DMS53 treated with DMSO at 0.1 percent for 48 hours (cell line): ENCODE results near the gene RORC.

Source experiments
- DNase-seq: peaks from one replicate; lab custom pipeline; 2025; ENCODE audit not compliant: unreplicated experiment; lab: John Stamatoyannopoulos, UW

Gene RORC

DNA sequence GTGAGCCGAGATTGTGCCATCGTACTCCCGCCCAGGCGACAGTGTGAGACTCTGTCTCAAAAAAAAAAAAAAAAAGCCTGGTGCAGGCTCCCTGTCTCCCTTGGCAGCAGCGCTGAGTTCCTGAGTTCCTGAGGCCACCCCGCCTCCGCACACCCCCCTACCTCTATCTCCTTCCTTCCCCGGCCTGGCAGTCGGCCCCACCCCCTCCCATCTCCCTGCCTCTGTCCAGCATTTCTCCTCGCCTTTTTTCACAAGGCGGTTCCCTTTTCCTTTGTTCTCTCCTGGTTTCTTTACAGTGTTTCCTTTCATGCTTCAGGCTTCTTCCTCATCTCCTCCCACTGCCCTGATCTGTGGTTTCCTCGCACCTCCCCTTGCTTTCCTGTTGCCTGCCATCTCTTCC lies 2.7 kb downstream of the RORC start:
- DNase-seq, result no peak

DNA sequence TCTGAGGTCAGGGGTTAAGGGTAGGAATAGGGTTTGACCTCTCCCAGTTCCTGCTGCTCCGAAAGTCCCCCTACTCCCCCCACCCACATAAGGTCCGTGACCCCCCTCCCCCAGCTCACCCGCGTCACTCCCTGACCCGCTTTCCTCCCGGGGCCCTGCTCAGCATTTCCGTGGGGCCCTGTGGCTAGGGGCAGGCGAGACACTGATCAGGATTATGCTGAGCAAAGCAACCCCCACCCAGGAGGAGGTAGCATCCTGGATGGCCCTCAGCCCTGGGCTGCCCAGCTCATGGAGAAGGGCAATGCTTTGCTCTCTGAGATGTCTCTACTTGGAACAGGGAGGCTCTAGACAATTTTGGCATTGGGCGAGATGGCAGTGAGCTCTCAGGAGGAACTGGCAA lies 3.7 kb downstream of the RORC start:
- DNase-seq, result no peak

DNA sequence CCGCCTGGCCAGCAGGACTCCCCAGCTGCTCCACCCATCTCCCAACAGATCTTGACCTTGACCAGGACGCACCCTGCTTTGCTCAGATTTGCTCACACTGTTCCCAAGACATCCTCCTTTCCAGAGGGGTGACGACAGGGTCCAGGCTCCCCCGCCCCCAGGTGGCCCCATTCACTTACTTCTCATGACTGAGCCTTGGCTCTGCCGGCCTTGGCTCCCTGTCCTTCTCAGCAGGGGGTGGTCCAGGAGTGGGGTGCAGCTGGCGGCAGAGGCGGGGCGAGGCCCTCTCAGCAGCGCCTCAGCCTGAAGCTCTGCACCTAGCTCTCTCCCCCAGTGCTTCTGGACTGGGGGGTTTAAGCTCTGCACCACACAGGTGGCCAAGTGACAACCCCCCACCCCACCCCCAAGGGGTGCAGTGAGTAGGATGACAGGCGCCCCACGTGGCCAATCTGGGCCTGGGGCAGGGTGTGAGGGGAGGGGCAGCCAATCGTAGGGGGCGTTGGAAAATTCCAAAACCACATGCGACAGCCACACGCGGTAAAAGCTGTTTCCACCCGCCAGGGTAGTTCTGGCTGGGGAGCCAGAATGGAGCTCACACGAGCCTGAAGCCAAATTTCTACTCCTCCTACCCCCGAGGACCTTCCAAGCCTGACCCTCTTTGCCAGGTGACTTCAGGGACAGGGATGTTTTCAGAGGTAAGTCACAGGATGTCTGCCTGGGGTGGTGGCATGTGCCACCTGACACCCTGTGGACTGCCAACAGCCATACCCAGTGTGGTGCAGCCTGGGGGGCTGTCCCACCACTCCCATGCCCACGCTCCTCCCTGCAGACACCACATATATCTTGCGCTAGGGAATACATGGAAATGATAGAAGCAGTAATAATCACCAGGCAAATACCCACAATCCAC lies 5.6 kb downstream of the RORC start:
- DNase-seq, result no peak

DNA sequence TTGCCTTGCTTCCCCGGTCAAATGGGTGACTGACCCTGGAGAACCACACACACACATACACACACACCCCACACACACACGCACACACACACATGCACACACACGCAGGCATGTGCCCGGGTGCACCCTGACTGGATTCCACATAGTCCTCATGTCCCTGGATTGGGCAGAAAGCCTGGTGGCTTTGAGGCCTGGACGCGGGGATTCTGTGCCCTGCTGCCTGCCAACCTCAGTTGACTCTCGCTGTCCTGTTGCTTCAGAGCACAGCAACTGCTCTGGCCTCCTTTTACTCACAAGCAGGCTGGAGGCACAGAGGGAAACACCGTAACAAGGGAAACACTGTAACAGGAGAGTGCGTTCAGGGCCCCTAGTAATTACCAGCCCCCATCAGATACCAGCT lies 6.4 kb downstream of the RORC start:
- no peak for DNase-seq

DNA sequence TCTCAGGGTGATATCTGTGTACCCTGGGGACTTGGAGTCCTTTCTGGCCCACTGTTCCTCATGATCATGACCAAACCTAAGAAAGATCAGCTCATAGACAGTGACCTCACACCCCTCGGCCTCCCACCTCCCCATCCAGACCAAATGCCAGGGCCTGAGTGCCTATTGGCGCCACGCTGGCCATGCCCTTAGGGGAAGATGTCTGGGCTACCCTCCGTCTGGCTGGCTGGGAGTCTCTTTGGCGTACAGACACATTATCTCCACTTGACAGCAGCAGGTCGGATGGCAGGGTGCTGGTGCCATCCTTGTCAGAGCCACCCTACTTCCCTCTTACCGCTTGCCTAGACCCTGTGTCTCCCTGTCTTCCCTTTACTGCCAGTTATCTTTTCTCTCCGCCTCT lies 8.4 kb downstream of the RORC start:
- no peak for DNase-seq

DNA sequence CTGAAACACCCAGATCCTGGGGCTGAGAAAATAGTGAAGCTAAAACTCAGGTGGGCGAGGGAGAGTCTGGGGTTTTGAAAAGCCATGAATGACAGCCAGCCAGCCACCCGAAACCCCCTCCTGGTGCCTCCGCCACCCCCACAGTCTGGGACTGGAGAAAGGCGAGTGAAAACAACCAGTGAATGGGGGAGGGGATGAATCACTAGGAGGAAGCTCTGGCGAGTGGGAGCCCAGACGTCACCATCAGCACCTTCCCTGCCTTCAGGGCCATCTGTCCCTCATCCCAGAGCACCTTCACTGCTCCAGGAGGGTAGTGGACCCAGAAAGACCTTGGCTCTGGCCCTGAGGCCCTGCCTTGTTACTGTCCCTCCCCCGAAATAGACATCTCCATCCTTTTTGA lies 9.2 kb downstream of the RORC start:
- no peak for DNase-seq

DNA sequence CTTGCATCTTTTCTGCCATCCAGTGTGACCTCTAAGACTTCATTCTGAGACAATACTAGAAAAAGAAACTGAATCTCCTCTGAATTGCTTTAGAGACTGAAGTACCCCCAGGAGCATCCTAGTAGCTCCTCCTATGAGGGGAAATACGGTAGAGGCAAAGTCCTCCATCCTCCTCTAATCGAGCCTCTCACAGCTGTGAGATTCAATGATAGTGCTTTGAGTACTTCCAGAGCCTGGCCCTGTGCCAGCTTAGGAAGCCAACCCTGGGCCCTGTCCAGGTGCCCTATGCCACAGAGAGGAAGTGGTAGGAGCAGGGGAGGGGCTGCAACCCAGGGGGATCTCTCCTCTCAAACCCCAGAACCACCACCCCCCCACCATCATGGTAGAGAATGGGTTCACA lies 10.7 kb downstream of the RORC start:
- DNase-seq, result peak; percentile 8

DNA sequence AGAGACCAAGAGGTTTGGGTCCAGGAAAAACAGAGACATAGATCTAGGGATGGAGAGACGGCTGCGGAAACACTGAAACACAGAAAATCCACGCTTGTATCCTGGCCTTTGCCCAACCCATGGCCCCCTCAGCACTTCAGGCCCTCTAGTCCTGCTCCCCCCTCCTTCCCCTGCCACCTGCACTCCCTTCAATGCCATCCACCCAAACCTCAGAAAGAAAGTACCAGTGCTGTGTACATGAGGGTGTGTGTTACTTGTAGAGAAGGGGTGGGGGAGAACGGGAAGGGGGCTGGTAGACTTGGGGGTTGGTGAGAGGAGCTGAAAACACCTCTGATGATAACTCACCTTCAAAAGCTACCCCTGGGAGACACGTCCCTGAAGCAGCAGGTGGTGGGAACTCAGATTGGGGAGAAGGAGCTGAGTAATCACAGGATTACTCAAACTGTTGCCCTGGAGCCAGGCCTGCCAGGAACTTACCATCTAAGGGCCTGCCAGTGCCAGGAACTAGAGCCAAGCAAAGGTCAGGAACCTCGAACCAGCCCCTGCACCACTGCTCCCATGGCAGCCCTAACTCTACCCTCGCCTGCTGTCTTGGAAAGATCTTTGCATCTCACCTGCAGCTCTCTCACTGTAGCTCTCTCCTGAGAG lies 11.5 kb downstream of the RORC start:
- DNase-seq, result no peak

DNA sequence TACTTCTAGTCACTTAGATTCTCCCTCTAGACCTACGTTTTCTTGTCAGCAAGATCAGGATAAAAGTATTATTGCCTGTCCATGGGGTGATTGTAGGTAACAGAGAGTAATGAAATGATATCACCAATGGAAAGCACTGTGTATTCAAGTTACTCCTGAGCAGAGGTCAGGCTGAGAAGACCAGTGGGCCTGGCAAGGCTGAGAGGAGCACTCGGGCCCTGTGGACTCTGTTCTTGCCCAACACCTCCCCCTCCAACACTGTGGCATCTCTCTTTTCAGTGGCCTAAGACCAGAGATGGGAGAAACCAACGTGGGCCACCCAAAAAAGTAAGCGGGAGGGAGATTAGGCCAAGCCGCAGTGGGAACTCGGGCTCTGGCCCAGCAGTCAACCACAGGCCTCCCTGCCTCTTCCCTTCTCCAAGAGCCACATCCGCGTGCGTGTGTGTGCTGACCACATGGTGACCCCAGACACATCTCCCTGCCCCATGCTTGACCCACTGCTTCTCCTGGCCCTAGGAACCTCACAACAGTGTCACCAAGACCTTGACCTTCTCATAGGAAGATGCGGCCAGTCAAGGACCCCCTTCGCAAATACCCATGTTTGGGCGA lies 12.3 kb downstream of the RORC start:
- no peak for DNase-seq

DNA sequence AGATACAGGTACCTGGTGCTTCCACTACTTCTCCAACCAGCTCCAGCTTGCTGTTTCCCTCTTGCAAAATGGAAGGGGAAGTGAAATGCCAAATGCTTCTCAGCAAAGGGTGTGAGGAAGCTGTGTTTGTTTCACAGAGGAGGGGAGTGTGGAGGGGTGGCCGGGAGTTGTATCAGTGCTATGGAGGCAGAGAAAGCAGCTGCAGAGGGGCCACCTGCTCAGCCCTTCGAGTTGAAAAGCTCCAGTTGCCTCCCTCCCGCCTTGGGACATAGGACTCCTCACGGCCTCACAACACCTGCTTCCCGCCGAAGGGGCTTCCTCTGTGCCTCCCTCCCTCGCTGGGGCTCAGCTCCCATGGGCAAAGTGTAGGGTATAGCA lies 14.3 kb downstream of the RORC start:
- DNase-seq, result no peak

DNA sequence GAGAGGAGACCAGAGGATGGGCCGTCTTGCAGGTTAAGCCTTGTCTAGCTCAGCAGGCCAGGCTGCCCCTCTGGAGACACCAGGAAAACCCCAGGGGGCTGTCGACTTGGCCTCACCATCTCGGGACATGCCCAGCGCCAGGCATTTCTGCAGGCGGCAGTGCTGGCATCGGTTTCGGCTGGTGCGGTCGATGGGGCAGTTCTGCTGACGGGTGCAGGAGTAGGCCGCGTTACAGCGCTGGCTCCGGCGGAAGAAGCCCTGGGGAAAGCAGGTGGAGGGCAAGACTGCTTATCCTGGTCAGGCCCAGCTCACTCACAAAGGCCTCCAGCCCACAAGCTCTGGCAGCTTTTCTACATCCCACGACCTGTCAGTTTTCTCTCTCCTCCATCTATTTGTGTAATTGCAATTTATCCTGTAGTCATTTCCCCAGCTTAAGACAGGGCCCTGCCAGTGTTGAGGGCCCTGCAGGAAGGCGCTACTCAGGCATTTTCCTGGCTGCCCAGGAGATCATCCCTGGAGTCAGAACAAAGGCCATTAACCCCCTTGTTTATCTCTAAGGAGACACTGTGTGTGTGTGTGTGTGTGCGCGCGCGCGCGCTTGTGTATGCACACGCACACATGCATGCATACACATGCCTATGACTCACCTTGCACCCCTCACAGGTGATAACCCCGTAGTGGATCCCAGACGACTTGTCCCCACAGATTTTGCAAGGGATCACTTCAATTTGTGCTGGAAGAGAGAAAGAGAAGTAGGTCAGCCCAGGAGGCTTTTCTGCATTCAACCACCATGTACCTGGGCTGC lies 14.9 kb downstream of the RORC start:
- no peak for DNase-seq

DNA sequence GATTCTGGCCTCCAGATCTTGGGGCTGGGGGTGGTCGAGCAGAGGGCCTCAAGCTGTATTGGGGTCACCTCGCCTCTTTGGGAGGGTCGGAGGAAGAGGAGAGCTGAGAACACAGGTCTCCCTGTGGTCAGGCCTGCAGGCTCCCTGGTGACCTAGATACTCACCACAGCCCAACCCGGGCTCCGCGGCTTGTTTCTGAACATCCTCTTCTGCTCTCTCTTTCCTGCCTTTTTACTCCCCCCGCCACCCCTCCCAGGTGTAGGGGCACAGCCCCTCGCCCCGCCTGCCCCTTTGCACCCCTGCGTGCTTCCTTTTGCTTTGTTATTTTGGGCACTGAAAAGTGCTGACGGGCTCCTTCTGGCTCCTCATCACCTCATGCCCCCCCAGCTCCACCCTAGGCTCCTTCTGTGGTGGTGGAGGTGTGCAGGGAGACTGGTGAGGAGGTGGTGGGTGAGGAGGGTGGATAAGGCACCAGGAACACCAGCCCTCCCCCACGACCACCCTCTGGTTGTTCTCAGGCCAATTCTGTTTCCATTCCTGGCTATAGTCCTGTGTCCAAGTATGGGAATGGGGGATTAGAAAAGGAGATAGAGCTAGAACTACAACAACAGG lies 15.8 kb downstream of the RORC start:
- DNase-seq, result no peak

DNA sequence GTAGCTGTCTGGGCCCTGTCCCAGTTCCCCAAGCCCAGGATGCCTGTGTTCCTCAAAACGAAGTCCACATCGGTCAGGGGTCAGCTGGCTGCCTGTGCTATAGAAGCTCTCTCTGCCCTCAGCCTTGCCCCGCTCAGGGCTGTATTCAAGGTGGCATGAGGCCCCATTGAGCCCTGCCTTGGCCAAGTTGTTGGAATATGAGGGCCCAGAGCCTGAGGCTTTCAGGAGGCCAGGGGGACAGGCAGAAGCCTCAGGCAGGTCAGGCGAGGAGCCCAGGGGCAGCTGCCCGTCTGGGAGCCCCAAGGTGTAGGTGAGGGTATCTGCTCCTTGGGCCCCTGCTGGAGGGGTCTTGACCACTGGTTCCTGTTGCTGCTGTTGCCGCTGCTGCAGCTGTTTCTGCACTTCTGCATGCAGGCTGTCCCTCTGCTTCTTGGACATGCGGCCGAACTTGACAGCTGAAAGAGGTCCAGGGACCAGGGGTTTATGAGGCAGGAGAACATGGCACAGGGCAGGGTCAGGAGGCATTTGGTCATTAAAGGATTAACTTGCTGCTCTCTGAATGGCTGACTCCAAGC lies 16.5 kb downstream of the RORC start:
- DNase-seq, result no peak

DNA sequence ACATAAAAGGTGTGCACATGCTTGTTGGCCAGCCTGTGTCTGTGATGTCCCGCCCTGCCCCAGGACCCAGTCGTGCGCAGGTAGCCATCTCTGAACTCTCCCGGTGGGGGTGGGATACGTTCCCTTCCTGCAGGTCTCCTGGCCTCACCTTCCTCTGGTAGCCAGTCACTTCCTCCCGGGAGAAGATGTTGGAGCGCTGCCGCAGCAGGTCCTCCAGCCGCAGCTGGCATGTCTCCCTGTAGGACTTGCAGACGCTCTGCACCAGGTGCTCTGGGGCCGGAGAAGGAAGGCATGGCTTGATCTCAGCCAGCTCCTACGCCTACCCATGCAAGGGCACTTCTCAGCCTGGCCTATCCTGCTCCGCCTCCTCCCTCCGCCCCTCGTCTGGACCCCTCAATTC lies 17.2 kb downstream of the RORC start:
- no peak for DNase-seq

DNA sequence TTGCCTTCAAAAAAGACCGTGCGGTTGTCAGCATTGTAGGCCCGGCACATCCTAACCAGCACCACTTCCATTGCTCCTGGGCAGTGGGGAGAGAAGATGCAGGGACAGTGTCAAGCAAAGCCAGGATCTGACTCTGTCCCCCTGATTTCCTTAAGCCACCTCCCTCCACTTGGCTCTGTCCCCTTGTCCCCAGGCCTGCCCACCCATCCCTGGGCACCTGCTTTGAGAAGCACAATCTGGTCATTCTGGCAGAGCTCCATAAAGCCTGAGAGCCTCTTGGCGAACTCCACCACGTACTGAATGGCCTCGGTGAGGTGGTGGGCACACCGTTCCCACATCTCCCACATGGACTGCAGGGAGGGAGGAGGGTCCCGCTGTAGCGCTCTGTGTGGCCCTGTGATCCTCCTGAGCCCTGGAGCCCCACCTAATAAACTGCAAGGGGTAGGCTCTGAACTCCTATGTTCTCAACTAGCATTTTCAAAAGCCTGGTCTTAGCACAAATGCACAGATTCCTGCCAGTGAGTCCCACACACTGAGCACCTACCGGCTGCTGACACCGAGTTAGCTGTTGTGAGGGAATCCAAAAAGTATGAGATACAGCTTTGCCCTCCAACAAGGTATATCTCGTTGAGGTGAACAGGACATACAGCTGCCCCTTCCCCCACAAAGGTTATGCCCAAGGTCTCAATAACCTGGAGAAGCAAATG lies 18.2 kb downstream of the RORC start:
- DNase-seq, result no peak

DNA sequence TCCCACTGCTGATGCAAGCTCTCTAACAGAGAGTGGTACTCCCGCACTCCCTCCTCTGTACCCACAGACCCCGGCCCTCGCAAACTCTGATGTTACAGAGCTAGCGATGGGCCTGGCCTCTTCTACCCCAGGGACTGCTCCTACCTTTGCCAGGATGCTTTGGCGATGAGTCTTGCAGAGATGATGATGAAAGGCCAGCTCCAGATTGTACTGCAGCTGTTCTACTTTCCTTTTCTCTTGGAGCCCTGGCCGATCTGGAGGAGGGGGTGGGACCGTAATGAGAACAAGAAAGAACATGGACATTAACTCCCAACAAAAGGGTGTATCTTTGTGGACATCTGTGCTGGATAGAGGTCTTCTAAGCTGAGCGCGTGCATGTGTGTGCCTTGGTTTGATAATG lies 20.4 kb downstream of the RORC start:
- DNase-seq, result no peak

DNA sequence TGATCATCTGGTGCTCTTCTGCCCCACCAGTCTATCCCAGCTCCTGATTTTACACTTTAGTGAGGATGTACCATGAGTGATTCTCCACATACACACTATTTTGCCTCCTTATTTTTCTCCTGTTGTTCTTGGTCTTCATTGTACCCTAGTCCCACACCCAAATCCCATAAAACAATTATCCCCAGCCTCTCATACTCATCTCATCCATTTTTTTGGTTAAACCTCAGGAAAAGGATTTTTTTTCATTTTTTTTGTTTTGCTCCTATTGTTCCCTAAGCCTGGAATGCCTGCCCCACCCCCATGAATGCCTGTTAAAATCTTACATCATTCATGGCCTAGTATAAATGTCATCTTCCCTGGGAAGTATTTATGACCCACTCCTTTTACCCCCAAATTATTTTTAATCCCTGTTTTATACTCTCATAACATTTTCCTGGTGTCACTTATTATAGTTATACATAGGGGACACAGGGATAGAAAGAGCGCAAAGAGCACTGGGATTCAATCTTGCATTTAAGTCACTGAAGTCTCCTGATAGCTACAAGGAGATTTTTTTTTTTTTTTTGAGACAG lies 21.5 kb downstream of the RORC start:
- DNase-seq, result no peak

DNA sequence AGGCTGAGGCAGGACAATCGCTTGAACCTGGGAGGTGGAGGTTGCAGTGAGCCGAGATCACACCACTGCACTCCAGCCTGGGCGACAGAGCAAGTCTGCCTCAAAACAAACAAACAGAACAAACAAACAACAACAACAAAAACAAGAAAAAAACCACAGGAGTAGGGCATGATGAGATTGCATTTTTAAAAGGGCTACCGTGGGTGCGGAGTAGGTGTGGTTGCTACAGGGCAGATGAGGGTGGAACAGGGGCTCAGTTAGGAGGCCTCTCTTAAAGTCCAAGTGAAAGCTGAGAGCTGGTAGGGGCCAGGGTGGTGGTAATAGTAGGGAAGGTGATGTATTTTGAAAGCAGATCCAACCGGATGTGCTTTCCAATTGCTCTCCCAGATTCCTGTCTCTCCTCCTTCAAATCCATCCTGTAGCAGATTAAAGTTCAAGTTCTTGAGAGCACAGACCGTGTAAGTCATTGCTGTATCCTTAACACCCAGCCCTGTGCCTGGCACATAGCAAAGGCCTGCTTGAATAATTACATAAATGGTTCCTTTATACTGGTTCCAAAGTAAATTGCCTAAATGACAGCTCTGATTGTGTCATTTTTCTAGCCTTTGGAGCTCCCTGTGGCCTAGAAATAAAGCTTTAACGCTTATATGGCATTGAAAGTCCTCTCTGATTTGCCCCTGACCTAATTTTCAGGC lies 22.2 kb downstream of the RORC start:
- no peak for DNase-seq

DNA sequence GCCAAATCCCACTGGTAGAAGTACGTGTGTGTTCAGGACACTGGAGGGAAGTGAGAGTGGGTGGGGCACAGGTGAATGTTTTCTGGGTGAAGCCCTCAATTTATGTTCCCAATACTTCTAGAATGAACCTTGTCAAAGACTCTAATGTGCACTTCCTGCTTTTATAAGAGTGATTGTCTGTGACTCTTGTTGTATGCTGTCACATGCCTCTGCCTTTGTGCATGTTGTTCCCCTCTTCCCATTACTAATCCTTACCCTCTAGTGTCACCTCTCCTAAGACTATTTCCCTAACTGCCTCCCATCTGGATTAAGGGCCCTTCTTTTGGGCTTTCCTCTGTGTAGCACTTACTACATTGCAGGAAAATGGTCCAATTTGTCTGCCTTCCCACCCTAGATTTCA lies 23.8 kb downstream of the RORC start:
- DNase-seq, result no peak
